GM18868 (cell line): Measurements from ENCODE around the gene RHOBTB1.
"Not testable (repeated sequence)": the region's sequence is repeated elsewhere in the genome, so short reads cannot be mapped to it uniquely, and the experiment has no call there.

Source experiments
- ATAC-seq: cut with Tn5 transposase; IDR thresholded peaks from one replicate; pipeline ENCODE4 v1.9.1; 2021; ENCODE audit warnings: mild to moderate bottlenecking, moderate library complexity; ENCODE audit not compliant: unreplicated experiment

The RHOBTB1 gene

DNA sequence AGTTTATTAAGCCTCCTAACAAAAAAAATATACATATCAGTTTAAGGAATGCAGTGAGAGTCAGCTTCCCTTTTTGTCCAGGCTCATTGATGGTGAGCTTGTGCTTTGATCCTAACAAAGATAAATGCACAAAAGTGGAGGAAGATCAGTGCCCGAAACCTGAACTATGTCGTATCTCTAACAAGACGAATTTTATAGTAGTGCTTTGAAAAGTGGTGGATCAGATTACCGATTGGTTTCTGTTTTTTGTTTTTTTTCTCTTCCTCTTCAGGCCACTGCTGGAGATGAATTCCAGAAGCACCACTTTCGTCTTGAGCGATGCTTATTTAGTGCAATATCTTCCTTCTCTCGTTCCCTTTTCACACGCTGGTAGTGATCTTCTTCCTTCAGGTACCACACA lies 72.8 kb downstream of the RHOBTB1 start:
- no peak for ATAC-seq

DNA sequence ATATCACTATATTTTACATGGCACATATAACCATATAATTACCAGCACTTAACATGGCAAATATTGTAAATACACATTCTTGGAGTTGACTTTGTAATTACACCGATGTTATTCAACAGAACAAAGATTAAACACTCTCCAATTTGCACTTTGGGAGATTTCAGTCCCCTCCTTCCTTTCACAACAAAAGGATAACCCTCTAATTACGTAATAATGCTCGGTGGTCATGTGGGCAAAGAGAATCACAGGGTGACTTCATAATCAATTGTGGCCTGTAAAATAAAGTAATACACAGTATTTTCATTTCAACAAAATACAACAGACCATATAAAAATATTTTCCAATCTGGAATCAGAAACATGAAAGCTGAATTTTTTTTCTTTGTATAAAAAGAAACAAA lies 73.2 kb downstream of the RHOBTB1 start:
- ATAC-seq: no peak

DNA sequence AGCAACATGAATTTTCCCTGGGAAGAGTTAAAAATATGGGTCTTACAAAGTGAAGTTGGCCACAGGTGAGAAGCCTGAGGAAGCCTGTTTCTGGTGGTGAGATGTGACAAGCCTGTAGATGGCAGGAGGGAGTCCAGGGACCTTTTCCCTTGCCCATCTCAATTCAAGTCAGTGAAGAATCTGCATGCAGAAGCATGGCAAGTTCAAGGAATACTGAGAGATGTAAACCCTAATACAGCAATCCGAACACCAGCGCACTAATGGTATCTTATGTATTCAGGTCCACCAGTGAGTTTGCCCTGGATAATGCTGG lies 73.6 kb downstream of the RHOBTB1 start:
- no peak for ATAC-seq

DNA sequence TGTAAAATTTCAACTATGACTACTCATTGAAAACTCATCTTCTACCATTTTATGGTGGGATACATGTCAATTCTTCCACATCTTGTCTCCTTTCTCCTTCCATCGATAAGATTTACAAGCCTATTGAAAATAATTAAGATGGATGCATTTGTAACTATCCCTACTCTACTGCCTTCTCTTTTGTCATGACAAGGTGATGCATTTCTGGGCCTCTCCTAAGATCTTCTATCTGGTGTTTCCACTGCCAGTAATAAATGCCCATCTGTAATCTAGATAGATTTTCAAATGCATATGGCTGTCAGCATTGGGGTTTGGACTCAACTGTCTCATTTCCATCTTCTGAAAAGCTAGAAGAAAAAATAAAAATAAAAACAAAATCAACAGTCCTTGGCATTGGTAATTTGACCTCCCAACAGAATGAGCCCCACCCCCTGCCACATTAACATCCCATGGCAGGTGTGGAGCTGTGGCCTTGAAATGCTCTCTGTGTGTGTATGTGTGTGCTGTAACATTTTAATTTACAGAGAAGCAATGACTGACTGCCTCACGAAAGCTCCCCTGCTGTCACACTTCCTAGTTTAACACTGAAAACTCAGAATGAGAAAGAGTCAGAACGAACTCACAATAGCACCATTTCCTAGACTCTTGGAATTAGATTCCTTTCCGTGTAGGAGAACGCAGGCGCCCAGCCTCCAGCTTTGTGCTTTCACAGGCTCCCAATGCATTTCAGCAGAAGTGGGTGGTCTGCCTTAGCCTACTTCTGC lies 74.2 kb downstream of the RHOBTB1 start:
- ATAC-seq: no peak

DNA sequence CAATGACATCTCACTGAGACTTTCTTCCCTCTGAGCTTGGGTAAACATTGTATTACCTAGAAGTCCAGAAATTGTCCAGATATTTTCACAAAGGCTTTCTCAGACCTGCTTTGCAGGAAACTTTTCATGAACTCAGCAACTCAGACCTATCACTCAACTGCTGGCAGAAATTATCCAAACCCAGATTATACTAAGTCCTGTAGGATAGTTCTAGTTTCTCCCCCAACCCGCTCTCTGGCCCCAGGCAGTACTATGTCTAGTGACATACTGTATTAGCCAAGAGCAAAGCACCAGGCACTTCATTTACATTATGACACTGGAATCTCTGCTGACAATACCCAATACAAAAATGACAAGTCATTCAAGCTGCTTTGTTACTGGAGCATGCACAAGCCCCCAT lies 75.0 kb downstream of the RHOBTB1 start:
- no peak for ATAC-seq

DNA sequence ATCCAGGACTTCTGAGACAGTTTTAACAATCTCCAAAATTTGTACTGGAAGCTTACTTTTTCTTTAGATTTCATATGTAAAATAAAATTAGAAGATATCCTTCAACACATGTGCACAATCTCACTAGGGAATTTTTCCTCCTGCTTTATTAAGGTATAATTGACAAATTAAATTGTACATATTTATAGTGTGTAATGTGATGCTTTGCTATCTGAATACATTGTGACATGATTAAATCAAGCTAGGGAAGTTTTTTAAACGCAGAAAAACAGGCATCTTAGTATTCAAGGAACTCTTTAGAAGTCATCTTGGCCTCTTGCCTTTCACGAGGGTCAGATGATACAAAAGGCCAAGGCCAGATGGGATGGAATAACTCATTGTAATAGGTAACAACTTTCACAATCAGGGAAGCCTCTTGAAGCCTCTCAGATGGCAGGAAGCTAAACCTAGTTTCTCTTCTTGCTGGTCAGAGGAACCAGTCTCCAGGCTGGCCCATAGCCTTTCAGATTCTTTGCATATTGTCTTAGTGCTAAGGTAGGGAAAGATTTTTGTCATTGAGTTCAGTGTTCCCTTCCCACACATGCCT lies 78.7 kb downstream of the RHOBTB1 start:
- no peak for ATAC-seq

DNA sequence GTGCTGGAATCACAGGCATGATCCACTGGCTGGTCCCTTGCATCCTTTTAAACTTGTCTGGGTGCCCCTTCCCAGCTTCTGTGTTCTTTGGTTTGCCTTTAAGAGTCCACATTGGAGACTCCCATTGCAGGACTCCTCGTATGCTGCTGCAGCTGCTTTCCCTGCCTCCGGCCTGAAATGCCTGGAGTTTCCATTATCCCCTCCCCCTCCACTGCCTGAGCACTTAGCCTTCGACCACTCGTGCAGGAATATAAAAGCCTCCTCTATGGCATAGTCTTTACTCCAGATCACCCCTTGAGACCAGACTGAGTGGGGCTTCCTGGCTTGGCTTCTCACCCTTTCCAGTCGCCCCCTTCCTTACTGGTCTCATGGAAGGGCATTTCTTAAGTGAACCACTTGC lies 80.2 kb downstream of the RHOBTB1 start:
- no peak for ATAC-seq

DNA sequence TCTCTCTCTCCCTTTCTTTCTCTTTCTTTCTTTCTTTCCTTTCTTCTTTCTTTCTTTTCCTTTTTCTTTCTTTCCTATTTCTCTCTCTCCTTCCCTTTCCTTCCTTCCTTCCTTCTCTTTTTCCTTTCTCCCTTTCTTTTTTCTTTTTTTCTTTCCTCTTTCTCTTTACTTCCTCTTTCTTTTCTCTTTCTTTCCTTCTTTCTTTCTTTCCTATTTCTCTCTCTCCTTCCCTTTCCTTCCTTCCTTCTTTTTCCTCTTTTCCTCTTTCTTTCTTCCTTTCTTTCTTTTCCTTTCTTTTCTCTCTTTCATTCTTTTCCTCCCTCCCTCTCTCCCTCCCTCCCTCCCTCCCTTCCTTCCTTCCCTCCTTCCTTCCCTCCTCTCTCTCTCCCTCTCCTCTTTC lies 81.5 kb downstream of the RHOBTB1 start:
- no peak for ATAC-seq

DNA sequence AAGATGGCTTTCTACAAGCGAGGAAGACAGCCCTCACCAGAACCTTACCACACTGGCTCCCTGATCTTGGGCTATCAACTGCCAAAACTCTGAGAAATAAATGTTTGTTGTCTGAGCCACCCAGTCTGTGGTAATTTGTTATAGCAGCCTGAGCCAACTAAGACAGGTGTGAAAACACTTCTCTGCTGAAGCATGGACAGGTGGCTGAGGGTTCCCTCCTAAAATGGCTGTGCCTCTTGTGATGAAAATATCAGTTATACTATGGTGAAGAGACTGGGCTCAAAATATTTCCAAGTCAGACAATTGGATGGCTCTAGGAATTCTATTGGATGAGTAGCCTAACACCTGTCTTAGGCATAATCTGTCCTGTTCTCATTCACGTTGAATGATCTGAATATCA lies 87.6 kb downstream of the RHOBTB1 start:
- no peak for ATAC-seq

DNA sequence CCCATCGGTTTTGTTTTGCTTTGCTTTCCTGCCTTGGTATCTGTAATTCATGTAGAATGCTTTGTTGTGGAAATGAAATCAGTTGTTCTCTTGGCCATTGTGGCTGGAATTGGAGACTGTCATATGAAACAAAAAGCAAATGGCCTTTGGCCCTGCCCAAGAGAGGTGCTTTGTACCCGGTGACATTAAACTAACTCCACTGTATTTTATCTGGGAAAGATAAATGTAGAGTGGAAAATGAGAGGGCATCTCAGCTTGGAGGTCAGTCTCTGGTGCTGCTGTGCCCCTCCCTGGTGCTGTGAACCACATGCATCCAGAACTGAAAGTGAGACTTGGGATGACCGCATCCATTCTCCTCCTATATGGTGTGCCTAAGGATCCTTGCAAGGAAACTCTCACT lies 90.3 kb downstream of the RHOBTB1 start:
- no peak for ATAC-seq

DNA sequence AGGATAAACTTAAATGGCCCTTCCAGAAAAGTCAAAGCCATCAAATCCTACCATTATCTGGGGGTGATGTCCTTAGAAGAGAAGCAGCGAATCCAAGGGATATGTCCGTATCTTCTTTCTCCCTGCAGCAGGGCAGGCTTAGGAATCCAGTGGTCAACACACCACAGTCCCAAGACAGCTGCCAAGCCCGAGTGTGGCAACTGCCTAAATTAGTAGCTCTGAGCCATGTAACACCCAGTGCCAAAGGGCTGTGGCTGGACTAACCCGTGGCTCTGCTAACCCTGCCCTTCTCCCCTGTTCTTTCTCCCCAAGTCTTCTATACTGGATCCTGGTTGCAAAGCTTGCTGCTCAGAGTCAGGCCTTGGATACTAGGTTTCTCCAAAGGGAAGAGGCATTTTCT lies 90.9 kb downstream of the RHOBTB1 start:
- ATAC-seq: no peak

DNA sequence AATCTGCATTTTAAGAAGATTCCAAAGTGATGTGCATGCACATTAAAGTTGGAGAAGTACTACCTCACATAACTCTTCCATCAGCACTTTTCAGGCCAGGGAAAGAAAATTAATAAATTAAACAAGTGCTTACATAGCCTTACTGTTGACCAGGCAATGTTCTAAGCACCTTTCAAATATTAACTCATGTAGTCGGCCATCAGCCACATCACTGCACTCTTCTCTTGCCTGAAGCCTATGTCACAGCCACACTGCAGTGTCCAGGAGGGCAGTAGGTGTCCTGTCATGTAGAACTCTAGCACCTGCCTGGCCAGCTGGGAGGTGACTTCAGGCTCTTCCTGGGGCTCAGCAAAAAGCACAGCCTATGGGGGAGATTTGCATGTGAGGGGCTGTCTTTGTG lies 94.2 kb downstream of the RHOBTB1 start:
- ATAC-seq: no peak

DNA sequence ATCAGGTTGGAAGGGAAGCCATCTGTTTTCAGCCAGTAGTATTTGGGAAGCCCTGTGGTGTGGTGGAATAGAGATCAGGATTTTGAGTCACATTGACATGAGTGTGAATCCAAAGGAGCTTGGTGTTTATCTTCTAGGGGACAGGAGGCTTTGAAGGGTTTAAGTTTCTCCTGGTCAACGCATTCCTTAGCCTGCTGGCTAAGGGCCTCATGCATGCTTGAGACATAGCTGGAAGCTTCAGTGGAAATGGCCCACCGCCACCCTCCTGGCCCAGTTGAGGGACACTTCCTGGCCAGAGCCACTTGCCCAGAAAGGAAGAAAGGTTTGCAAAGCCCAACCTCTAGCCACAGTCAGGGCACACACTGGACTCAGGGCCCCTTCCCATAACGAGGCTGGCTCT lies 94.8 kb downstream of the RHOBTB1 start:
- no peak for ATAC-seq

DNA sequence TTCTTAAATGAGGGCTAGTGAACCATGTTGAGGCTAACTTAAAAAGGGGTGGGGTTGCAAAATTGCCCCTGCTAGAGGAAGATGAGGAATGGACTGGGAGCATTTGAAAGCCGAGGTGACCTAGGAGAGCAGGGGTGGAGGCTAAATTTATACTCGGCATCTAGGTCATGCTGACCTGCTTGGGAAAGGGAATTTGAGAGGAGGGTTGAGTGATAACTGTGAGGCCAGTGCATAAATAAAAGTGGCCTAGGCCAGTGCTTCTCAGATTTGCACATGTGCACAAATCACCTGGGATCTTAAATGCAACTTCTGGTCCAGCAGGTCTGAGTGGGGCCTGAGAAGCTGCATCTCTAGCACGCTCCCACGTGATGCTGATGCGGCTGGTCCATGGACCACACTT lies 95.3 kb downstream of the RHOBTB1 start:
- no peak for ATAC-seq

DNA sequence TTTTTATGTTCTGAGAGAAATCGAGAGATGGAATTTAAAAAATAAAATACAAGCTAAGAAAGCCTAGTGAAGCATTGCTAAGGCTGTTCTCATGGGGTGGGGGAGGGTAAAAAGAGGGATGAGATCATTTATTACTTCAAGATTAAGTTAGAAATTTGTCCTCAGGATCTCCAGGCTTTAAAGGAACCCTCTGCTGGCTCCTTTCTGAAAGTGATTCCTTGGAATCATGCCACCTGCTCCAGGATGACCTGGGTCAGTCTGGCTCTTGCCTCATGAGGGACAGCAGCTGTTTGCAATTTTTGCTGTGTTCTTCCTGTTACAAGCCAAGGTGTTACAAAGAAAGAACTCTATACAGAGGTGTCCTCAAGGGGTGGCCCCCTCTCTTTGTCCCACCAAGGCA lies 95.9 kb downstream of the RHOBTB1 start:
- no peak for ATAC-seq

DNA sequence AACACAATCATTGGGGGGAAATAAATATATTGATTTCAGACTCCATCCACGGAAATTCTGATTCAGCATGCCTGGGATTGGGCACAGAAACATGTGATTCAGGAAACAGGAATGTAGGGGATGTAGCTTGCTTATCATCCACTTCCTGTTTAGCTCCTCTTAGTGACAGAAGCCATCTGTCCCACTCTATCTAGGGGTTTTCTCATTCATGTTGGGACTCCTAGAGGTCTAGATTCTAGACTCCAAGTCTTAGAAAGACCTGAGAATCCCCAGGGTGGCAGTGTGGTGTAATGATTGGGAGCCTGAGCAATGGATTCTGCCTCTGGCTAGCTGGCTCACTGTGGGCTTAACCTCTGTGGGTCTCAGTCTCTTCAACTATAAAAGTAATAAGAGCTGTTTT lies 97.8 kb downstream of the RHOBTB1 start:
- ATAC-seq: no peak

DNA sequence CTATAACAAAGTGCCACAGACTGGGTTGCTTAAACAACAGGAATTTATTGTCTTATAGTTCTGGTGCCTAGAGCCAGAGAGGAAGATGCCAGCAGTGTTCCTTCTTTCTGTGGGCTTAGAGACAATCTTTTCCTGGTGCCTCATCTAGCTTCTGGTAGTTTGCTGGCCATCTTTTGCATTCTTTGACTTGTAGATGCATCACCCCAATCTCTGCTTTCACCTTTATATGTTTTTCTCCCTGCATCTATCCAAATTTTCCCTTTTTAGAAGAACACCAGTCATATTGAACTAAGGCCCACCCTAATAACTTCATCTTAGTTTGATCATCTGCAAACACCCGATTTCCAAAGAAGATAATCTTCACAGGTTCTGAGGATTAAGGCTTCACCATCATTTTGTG lies 98.9 kb downstream of the RHOBTB1 start:
- no peak for ATAC-seq

DNA sequence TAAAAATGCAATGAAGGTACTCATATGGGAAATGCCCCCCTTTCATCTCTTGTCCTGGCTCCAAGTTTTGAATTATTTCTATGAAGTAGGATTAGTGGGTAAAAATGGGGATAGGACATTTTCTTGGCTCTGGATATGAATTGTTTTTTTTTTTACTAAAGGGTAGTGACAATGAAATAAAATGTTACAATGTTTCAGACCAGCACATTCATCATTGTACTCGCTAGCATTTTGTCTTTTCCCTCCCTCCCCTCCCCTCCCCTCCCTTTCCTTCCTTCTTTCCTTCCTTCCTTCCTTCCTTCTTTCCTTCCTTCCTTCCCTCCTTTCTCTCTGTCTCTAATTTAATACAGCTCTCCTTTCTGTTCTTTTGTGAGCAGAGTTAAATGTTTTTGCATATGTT lies 101.3 kb downstream of the RHOBTB1 start:
- ATAC-seq: no peak

DNA sequence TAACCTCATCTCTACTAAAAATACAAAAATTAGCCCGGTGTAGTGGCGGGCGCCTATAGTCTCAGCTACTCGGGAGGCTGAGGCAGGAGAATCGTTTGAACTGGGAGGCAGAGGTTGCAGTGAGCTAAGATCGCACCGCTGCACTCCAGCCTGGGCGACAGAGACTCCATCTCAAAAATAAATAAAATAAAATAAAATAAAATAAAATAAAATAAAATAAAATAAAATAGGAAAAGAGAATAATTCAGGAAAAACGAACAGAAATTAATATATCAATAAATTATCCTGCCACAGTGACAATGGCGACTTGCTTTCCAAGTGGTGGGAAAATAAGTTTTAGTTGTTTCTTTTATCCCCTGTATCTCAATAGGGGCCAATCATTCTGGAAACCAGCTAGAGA lies 102.8 kb downstream of the RHOBTB1 start:
- not testable (repeated sequence) for ATAC-seq

DNA sequence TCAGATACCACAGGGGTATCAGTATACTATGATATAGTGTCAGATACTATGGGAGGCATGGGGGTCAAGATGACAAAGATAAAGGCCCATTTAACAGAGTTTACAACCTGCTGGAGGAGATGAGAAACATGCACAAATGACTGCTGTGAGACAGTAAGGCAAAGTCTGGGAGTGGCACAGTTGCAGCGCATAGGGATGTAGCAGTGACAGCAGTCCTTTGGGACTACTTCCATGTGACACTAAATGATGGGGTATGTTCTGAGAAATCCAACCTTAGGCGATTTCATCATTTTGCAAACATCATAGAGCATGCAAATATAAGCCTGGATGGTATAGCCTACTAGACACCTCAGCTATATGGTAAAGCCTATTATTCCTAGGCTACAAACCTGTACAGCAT lies 108.9 kb downstream of the RHOBTB1 start:
- no peak for ATAC-seq

DNA sequence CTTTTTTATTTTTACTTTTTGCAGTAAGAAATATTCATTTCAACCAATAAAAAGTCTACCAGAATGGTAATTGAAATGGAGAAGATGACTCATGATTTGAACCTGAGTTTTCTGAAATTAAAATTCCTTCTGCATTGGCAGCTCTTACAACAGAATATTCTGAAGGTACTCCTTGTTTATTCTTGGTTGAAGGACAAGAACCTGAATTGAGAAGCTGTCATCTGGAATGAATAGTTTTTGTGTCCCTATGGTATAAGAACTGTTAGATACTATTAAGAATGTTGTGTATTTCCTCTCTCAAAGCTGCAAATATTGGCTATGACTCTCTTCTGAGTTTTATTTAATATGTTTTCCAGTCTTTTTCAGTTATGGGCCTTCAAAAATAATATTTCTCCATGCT lies 109.6 kb downstream of the RHOBTB1 start:
- no peak for ATAC-seq

DNA sequence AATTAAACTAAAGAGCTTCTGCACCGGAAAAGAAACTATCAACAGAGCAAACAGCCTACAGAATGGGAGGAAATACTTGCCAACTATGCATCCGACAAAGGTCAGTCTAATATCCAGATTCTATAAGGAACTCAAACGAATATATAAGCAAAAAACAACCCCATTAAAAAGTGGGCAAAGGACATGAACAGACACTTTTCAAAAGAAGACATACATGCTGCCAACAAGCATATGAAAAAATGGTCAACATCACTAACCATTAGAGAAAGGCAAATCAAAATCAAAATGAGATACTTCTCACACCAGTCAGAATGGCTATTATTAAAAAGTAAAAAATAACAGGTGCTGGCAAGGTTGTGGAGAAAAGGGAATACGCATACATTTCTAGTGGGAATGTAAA lies 111.8 kb downstream of the RHOBTB1 start:
- not testable (repeated sequence) for ATAC-seq

DNA sequence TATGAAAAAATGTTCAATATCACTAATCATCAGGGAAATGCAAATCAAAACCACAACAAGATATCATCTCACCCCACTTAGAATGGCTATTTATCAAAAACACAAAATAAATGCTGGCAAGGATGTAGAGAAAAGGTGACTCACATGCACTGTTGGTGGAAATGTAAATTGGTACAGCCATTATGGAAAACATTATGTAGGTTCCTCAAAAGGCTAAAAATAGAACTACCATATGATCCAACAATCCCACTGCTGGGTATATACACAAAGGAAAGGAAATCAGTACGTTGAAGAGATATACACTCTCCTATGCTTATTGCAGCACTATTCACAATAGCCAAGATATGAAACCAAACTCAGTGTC lies 115.5 kb downstream of the RHOBTB1 start:
- no peak for ATAC-seq
